HG03354 (cell line): ENCODE data around the gene STRA8.
A peak's percentile ranks its signal among the peaks of the same experiment; 100 is the strongest.

Source experiments
- ATAC-seq: cut with Tn5 transposase; IDR thresholded peaks from one replicate; pipeline ENCODE4 v1.9.1; 2021; ENCODE audit warnings: mild to moderate bottlenecking; ENCODE audit not compliant: unreplicated experiment, poor library complexity, severe bottlenecking

Gene STRA8

DNA sequence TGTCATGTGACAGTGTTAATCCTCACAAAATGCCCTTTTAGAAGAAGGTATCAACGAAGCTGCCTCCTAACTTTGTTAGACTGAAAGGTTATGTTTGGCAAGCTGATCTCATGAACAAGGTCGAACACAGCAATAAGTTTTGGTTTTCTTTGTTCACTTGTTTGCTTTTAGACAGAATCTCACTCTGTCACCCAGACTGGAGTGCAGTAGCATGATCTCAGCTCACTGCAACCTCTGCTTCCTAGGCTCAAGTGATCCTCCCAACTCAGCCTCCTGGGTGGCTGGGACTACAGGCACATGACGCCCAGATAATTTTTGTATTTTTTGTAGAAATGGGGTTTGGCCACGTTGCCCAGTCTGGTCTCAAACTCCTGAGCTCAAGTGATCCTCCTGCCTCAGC, 1.1 kb downstream of the STRA8 start:
- no peak for ATAC-seq

DNA sequence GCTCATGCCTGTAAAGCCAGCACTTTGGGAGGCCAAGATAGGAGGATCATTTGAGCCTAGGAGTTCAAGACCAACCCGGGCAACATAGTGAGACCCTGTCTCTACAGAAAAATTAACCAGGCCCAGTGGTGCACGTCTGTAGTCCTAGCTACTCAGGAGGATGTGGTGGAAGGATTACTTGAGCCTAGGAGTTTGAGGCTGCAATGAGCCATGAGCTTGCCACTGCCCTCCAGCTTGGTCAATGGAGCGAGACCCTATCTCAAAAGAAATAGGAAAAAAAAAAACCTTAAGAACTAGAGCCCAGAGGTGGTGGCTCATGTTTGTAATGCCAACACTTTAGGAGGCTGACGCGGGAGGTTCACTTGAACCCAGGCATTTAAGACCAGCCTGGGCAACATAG, 2.2 kb downstream of the STRA8 start:
- no peak for ATAC-seq

DNA sequence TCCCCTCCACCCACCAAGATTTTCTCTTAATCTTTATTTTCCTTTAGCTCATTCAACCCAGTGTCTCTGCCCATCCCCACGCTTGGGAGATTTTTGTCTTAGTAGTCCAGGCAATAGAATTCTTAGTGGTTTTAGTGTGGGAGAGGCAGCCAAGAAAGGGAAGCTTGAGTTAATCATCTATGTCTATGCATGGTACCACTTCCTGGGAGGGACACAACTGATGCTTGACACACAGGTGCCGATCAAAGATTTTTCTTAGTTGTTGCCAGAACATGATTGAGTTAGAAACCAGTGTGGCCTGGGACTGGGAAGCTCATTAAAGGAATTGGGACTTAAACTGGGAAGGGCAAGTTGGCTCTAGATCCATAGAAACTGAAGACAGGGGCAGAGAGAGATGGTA, 3.1 kb downstream of the STRA8 start:
- peak; percentile 88 for ATAC-seq

DNA sequence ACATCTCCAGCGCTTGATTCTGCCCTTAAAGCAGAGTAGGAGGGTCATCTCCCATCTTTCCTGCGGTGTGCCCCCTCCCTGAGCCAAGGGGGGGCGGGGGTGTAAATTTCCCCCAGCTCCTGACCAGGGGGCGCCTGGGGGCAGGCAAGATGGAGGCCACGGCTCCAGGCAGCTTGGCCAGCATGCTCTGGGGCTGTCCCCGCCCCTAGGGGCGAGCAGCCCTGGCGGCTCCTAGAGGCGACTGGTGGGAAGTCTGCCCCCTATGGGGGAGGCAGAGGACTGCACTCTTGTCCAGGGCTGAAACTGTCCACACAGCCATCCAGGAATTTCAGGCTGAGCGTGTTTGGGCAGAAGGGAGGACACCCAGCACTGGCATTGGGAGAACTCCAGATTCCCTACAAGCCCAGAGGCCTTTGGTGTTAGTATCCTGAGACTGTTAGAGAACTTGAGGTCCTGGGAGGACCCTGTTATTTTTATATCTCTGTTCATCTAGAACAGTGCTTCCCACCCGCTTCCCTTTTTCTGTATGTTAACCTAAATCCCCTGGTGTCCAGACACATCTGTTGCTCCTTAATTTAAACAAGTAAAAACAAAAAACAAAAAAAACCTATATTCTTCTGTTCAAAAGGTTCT, 4.6 kb downstream of the STRA8 start:
- no peak for ATAC-seq

DNA sequence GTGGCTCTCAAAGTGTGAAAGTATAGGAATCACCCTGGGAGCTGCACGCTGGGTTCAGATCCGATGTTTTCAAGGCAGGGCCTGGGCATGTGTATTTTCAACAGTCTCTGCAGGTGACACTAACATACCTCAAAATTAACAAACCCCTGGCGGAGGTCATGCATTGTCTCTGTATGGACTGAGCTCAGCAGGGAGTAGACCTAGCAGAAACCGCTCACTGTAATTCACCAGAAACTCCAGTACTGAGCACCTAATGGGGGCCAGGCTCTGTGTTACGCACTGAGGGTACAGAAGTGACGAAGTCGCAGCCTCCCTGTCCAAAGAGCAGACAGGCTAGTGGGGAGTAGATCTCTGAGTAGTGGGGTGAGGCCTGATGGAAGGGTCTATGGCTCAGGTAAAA, 5.6 kb downstream of the STRA8 start:
- ATAC-seq = no peak

DNA sequence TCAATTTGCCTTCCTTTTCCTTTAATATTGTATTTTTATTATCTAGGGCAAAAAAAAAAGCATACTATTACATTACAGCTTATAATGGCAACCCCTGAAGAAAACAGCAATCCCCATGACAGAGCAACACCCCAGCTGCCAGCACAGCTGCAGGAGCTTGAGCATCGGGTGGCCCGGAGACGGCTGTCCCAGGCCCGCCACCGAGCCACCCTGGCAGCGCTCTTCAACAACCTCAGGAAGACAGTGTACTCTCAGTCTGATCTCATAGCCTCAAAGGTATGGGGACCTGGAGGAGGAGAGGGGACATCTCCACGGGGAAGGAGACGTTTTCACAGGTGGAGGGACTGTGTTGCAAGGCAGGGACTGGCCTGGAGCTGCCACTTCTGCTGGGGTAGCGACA, 6.8 kb downstream of the STRA8 start:
- no peak for ATAC-seq

DNA sequence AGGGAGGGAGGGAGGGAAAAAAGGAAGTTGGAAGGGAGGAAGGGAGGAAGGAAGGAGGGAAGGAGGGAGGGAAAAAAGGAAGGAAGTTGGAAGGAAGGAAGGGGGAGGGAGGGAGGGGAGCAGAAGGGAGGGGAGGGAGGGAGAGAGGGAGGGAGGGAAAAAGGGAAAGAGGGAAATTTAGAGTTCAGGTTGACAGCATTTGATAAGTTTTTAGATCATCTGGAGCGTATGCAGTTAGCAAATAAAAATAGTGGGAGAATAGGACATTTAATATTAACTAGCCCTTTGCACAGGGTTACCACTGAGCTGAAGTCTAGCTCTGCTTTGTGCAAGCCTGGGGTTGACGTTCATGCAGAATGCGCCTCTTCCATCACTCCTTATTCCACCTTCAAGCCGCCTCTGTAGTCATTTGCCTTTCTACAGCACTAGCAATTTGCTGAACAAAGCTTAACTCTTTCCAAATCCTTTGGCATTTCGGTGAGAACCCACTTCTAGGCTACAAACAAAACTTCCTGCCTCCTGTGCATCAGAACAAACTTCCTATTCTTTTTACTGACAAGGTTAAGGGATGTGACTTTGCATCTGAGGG, 8.6 kb downstream of the STRA8 start:
- ATAC-seq = no peak

DNA sequence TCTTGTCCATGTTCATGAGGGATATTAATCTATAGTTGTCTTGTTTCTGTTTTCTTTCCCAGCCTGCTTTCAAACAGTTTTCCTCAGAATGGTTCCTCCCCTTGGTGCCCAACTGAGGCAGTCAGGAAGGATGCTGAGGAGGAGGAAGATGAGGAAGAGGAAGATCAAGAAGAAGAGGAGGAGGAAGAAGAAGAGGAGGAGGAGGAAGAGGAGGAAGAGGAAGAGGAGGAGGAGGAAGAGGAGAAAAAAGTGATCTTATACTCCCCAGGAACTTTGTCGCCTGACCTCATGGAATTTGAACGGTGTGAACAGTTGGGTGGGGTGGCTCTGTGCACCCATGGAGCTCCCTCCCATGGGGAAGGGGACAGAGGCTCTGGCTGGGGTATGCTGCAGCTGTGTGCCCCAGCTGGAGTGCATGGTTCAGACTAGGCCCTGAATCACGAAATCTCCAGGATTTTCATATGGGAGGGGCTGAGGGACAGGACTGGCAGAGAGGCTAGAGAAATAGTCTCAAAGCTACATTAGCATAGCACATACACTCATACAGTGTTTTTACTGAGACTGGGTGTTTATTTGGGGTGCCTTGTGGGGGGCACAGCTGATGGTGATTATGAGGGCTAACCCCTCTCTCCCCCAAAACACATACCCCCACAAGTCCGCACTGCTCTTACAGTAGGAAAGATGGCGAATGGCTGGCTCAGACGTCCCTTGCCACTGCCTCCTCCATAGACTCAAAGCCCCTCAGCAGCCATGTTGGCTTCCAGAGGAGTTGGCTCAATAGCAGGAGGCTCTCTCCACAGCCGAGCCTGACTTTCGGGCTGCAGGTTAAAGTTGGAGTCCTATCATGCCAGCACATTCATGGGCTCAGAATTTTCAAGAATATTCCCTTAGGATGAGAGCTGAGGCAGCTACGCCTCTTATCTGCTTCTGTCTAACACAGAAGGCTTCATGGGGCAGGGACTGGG, 11.9 kb downstream of the STRA8 start:
- ATAC-seq = no peak

DNA sequence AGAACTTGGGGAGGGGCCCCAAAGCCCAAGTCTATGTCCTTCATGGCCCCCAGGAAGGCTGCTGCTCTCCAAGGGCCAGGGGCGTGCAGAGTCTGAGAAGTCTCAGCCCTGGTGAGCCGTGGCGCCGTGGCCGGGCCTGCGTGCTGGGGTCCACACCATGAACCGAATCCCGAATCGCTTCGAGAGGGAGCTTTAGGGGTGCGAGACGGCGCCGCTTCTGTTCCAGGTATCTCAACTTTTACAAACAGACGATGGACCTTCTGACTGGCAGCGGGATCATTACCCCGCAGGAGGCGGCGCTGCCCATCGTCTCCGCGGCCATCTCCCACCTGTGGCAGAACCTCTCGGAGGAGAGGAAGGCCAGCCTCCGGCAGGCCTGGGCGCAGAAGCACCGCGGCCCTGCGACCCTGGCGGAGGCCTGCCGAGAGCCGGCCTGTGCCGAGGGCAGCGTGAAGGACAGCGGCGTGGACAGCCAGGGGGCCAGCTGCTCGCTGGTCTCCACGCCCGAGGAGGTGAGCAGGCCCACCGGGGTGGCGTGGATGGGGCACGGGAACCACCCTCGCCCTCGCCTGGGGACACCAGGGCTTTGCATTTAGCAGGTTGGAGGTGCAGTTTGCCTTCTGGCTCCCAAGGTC, 12.7 kb downstream of the STRA8 start:
- no peak for ATAC-seq

DNA sequence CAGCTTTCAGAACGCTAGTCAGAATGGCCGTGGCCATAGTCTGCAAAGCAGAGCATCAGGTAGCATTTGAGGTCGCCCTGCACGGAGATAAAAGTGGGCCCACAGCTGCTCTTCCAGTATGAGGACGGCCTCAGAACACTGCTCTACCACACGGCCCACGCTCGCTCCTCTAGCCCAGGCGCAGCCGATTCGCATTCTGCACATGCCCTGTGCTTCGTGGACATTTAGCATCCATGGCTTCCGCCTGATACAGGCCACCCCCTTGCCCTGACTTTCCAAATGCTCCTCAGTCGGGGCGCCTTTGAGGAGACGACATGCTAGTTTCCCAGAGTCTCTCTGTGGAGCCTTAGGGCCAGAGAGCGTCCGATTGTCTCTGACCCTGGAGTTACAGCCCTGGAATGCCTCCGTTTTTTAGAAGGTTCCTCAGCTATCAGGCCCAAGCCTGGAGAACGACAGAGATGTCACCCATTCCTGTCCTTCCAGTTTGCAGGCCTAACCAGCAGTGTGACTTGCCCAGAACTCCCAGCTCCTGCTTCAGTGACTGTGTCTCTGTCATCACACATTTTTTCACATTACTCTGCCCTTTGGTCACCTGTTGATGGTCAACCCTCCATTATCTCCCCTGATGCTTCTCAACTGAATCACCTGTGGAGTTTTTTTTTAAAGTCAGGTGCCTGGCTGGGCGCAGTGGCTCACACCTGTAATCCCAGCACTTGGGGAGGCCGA, 14.3 kb downstream of the STRA8 start:
- ATAC-seq = no peak

DNA sequence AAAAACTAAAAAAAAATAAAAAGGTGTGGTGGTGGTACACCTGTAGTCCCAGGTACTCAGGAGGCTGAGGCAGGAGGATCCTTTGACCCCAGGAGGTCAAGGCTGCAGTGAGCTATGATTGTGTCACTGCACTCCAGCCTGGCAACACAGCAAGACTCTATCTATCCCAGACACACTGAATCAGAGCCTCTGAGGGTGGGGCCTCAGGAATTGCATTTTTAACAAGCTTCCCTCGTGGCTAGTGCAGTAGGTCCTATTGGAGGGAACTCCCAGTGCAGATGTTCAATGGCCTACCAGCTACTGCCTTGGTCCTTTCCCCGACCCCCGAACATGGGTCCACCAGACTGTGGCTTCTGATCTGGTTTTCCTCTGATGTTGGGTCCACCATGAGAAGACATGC, 14.9 kb downstream of the STRA8 start:
- ATAC-seq = no peak

DNA sequence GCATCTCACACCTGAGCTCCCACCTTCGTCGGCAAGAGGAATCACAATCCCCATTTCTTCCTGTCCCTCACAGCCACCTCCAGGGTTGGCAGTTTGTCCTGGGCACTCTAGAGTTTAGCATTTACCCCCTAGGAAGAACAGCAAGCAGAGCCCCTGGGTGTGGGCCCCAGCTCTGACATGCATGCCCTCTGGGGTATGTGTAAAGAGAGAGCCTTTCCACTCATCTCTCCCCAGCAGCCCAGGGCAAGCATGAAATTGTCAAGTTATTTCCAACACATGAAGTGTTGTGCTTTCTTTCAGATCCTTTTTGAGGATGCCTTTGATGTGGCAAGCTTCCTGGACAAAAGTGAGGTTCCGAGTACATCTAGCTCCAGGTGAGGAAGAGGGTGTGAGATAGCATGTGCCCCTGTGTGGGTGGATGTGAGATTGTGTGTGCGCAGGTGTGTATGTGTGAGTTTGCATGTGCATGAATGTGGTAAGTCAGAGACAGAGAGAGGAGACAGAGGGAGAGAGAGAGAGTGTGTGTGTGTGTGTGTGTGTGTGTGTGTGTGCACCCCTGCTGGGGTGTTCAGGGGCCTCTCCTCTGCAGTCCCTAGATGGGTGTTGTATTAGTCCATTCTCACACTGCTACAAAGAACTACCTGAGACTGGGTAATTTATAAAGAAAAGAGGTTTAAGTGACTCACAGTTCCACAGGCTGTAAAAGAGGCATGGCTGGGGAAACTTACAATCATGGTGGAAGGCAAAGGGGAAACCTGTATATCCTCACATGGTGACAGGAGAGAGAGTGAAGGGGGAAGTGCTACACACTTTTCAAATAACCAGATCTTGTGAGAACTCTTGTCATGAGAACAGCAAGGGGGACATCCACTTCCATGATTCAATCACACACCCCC, 18.1 kb downstream of the STRA8 start:
- no peak for ATAC-seq

DNA sequence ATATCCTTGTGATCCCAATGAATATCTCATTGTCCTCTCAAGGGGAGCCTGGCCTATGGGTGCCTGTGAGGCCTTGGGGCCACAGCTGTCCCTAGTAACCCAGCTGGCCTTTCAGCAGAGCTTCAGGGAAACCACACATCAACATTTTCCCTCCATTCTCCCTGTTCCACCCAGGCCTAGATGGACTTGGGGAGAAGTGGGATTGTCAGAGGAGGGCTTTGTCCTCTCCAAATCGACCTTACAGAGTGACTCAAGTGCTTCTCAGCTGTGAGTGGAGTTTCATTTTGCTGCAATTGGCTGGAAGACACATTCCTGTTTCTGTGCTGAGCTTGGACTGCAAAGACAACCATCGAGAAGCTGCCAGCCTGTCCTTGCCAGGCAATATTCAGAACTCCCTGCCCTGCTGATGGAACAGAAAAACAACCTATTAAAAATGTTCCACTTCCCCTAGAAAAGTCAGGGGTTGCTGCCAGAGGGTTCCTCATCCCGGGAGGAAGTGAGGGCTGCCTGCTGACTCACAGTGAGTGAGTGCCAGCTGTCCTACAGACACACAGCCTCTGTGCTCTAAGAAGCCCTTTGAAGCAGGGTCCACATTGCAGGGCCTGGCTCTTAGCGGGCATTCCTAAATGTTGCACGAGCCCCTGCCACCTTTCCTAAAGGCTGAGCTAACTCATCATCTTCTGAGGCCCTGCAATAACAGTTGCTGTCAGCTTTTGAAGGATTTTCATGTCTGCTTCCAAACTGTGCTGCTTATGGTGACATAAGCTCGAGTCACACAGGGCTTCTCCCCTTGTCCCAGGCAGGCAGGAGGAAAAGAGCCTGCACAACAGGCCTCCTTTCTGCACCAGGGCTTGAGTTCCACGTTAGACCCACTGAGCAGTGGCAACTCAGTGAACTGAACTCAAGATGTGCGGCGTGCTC, 20.5 kb downstream of the STRA8 start:
- ATAC-seq = peak; percentile 44

DNA sequence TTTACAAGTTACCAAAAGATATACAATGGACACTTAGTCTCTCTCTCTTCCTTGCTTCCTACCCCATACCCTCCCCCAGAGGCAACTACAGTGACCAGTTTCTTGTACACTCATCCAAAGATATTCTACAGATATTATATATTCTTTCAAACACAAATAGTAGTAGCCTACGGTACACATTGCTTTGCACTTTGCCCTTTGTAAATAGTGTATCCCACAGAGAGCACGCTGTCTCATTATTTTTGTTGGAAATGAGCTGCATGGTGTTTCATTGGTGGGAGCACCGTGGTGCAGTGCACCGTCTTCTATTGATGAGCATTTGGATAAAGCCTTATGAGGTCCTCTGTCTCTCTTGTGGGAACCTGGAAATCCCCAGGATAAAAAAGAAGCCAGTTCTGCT, 24.2 kb downstream of the STRA8 start:
- ATAC-seq = no peak

DNA sequence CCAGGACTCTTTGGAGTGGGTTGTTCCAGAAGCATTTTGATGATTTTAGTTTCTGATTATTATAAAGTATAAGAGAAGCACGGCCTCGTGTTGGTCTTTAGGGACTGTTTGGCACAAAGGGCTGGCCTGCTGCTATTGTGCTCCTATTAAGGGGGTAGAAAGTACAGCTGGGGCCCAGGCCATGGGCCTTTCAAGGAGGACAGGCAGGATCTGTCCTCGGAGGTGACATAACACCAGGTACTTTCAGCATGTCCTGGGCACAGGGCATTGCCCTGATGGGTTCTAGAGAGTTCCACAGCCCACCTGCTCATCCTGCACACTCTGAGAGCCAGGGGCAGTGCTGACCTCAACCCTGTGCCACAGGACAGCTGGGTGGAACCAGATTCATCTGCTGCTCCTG, 24.9 kb downstream of the STRA8 start:
- no peak for ATAC-seq

DNA sequence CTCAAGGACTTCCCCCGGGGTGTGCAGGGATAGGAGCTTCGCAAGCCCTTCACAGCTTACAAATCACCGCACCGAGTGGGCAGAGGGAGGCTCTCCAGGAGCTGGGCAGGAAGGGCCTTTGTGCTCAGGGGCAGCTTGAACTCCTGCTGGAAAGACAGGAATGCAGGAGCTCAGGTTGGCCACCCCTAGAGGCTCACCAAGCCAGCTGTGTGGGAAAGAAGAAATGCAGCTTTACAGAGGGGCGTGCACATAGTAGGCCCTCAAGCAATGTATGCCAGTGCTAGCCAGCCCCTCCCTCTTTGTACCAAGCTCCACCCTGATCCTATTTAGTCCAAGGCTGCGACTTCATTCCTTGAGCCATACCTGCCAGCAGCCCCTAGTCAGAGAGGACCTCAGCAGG, 26.1 kb downstream of the STRA8 start:
- ATAC-seq = no peak

DNA sequence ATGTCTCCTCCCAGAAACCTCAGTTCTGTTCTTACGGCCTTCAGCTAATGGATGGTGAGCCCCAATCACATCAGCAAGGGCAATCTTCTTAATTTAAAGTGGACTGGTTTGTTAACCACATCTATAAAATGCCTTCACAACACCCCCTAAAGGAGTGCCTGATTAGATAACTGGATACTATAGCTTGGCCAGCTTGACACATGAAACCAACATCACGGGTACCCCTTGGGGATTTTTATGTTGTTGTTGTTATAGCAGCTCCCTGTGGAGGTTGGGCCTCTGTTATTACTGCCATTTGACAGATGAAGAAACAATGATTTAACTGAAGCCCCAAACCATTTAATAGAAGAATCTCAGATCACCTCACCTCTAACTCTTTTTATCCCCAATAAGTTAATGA, 26.8 kb downstream of the STRA8 start:
- no peak for ATAC-seq
